GM19099 (cell line): ENCODE results near the gene ITPKB.

Experiments used
- POLR2A ChIP-seq: IDR thresholded peaks from 3 replicates; pipeline ENCODE4 v1.6.1; 2011; ENCODE audit warnings: low read depth; ENCODE audit not compliant: insufficient read length; ENCODE audit errors: extremely low read depth

ITPKB gene

GRCh38 chr1:226651732-226652105, 87.4 kb downstream of the ITPKB start:
- TF ChIP-seq POLR2A, result no peak

- TF ChIP-seq POLR2A, result no peak
Observed at GRCh38 chr1:226651041-226651731, 87.9 kb downstream of the ITPKB start.

- TF ChIP-seq POLR2A, result no peak
Observed at GRCh38 chr1:226650236-226650841, 88.7 kb downstream of the ITPKB start.

- TF ChIP-seq POLR2A, result no peak
Observed at GRCh38 chr1:226649780-226650179, 89.3 kb downstream of the ITPKB start.

- TF ChIP-seq POLR2A, result no peak
Observed at GRCh38 chr1:226649244-226649643, 89.8 kb downstream of the ITPKB start.

- no peak for TF ChIP-seq POLR2A
Observed at GRCh38 chr1:226648421-226648820, 90.7 kb downstream of the ITPKB start.

GRCh38 chr1:226647719-226648118, 91.4 kb downstream of the ITPKB start:
- TF ChIP-seq POLR2A, result no peak

GRCh38 chr1:226646870-226647449, 92.1 kb downstream of the ITPKB start:
- no peak for TF ChIP-seq POLR2A

- TF ChIP-seq POLR2A, result no peak
Observed at GRCh38 chr1:226646026-226646869, 92.8 kb downstream of the ITPKB start.

GRCh38 chr1:226645279-226645976, 93.7 kb downstream of the ITPKB start:
- no peak for TF ChIP-seq POLR2A

- TF ChIP-seq POLR2A, result no peak
Observed at GRCh38 chr1:226644541-226645176, 94.4 kb downstream of the ITPKB start.

GRCh38 chr1:226643611-226644540, 95.2 kb downstream of the ITPKB start:
- no peak for TF ChIP-seq POLR2A

- TF ChIP-seq POLR2A, result no peak
Observed at GRCh38 chr1:226643177-226643576, 95.9 kb downstream of the ITPKB start.
